B cell (primary cell): Measurements from ENCODE around the gene SERPINB1. TPM values are rescaled to one million over a fixed set of nuclear protein-coding genes. Genes with fewer than 3 reads are reported as not detected.

Experiments used
- ATAC-seq: fragments of 200-7000 bp; cut with Tn5 transposase; one replicate; pipeline ENCODE4 v1.10.0; 2021; ENCODE audit warnings: low read depth, mild to moderate bottlenecking, moderate number of reproducible peaks, moderate library complexity
- CTCF ChIA-PET: fragments of 350-600 bp; sonication (Branson Sonifier 250); formaldehyde crosslinking; loops from one replicate; lab custom pipeline; 2021; ENCODE audit warnings: antibody characterized with exemption, inconsistent platforms; lab: Charles Lee
- POLR2A ChIA-PET: fragments of 350-600 bp; sonication (Branson Sonifier 250); formaldehyde crosslinking; loops from one replicate; lab custom pipeline; 2021; ENCODE audit warnings: antibody characterized with exemption; lab: Charles Lee
- DNase-seq: peaks from one replicate; pipeline ENCODE4 v3.0.0; 2013
- H2AFZ ChIP-seq: 2 replicates; pipeline ENCODE4 v1.6.1; 2012; ENCODE audit warnings: mild to moderate bottlenecking, low read depth, low read length; ENCODE audit not compliant: insufficient read depth, poor library complexity, severe bottlenecking
- H3K27ac ChIP-seq, 2 donors: 1 replicate in 1 of 2; 2 replicates in 1 of 2; pipeline ENCODE4 v1.5.1; 2012 to 2013; ENCODE audit warnings: low read length in 2 of 2, mild to moderate bottlenecking in 2 of 2, moderate library complexity in 1 of 2
- H3K27me3 ChIP-seq, 4 experiments: fragments of 200-600 bp in 1 of 4; sonication (generic) in 1 of 4; replicated peaks in 1 of 4; 1 replicate in 2 of 4; 2 replicates in 2 of 4; pipeline versions ENCODE4 v1.6.1 to v1.7.0; 2013 to 2016; ENCODE audit warnings: low read length in 3 of 4, mild to moderate bottlenecking in 2 of 4, mixed read lengths in 1 of 4, moderate library complexity in 1 of 4; ENCODE audit not compliant: insufficient read depth in 4 of 4, control insufficient read depth in 3 of 4; ENCODE audit errors: control extremely low read depth in 1 of 4
- H3K36me3 ChIP-seq, 2 experiments: replicated peaks in 1 of 2; 1 replicate in 1 of 2; 2 replicates in 1 of 2; pipeline versions ENCODE4 v1.6.1 to v1.7.1; 2013; ENCODE audit warnings: low read length in 1 of 2; ENCODE audit not compliant: insufficient read depth in 2 of 2, control insufficient read depth in 1 of 2; ENCODE audit errors: control extremely low read depth in 1 of 2, extremely low read depth in 1 of 2
- H3K4me1 ChIP-seq, 2 donors: fragments of 200-600 bp in 1 of 2; sonication (generic) in 1 of 2; 1 replicate in 1 of 2; 2 replicates in 1 of 2; pipeline versions ENCODE4 v1.5.1 to v1.6.1; 2013 to 2017; ENCODE audit warnings: low read length in 2 of 2; ENCODE audit not compliant: control insufficient read depth in 2 of 2, insufficient read depth in 2 of 2
- H3K4me2 ChIP-seq: replicated peaks from 2 replicates; pipeline ENCODE3; 2012; ENCODE audit warnings: mild to moderate bottlenecking, low read depth, low read length; ENCODE audit not compliant: poor library complexity, severe bottlenecking
- H3K4me3 ChIP-seq, 5 experiments: fragments of 200-600 bp in 1 of 5; sonication (generic) in 1 of 5; 1 replicate in 3 of 5; 2 replicates in 2 of 5; pipeline versions ENCODE4 v1.5.1 to v1.7.0; 2011 to 2016; ENCODE audit warnings: low read length in 4 of 5, mild to moderate bottlenecking in 4 of 5, low read depth in 2 of 5, control low read depth in 1 of 5, moderate library complexity in 1 of 5; ENCODE audit not compliant: insufficient read depth in 1 of 5; ENCODE audit errors: control extremely low read depth in 1 of 5, extremely low read depth in 1 of 5
- H3K79me2 ChIP-seq: fragments of 200-600 bp; sonication (generic); one replicate; pipeline ENCODE4 v1.6.0; 2016; ENCODE audit warnings: low read length; ENCODE audit not compliant: control insufficient read depth, insufficient read depth
- H3K9ac ChIP-seq: fragments of 200-600 bp; sonication (generic); 2 replicates; pipeline ENCODE4 v1.6.1; 2017; ENCODE audit warnings: mild to moderate bottlenecking, low read length, moderate library complexity
- H3K9me3 ChIP-seq, 3 donors: one replicate each; pipeline versions ENCODE4 v1.6.1 to v1.7.1; 2013; ENCODE audit warnings: low read length in 2 of 3; ENCODE audit not compliant: control insufficient read depth in 2 of 3, insufficient read depth in 1 of 3; ENCODE audit errors: control extremely low read depth in 1 of 3
- H4K20me1 ChIP-seq: 2 replicates; pipeline ENCODE4 v1.6.0; 2012; ENCODE audit warnings: mild to moderate bottlenecking, low read length; ENCODE audit not compliant: insufficient read depth, control insufficient read depth, poor library complexity, severe bottlenecking
- H3K27ac Mint-ChIP-seq: one replicate; pipeline ENCODE4 v1.8.0; 2021; ENCODE audit warnings: mixed read lengths
- H3K27me3 Mint-ChIP-seq: one replicate; pipeline ENCODE4 v1.8.0; 2021; ENCODE audit warnings: mixed read lengths
- H3K4me1 Mint-ChIP-seq: one replicate; pipeline ENCODE4 v1.8.0; 2021; ENCODE audit warnings: mixed read lengths
- H3K4me3 Mint-ChIP-seq: one replicate; pipeline ENCODE4 v1.8.0; 2021; ENCODE audit warnings: mixed read lengths
- H3K9me3 Mint-ChIP-seq: one replicate; pipeline ENCODE4 v1.8.0; 2022; ENCODE audit warnings: mixed read lengths; ENCODE audit not compliant: insufficient read depth
- EZH2 ChIP-seq: IDR thresholded peaks from 2 replicates; pipeline ENCODE4 v1.6.1; 2012; ENCODE audit warnings: borderline replicate concordance, low read depth, mild to moderate bottlenecking, moderate library complexity, low read length; ENCODE audit not compliant: insufficient read depth, poor library complexity, severe bottlenecking
- WGBS: methylation state at CpG from one replicate; pipeline ENCODE4 v1.1.5; 2013; ENCODE audit warnings: missing lambda C conversion rate; ENCODE audit not compliant: insufficient coverage; 5-methylcytosine and 5-hydroxymethylcytosine counted together
- intact Hi-C: fragments of 100-400 bp; cut with micrococcal nuclease; formaldehyde crosslinking; loops from one replicate; pipeline ENCODE4 v1.10.0; 2022
- polyA plus RNA-seq: library from polyadenylated mRNA; depleted of rRNA; stranded (reverse); fragments of >200 nt; gene quantifications from 2 replicates; pipeline ENCODE4 v1.2.3, GENCODE V29; 2012
- total RNA-seq, 2 donors: library from RNA; stranded (reverse); fragments of 120-200 nt in 1 of 2; gene quantifications; 1 replicate in 1 of 2; 2 replicates in 1 of 2; pipeline versions ENCODE4 v1.2.3 to v1.2.4, GENCODE V29; 2013 to 2022
- TF ChIP-seq, protein P1 (sequence below): fragments of 200-600 bp; IDR thresholded peaks from one replicate; pipeline ENCODE4 v1.8.0; 2022; ENCODE audit warnings: antibody characterized with exemption, mild to moderate bottlenecking

SERPINB1 gene
- total and polyA plus RNA-seq, 2 donors (not counting 1 experiment from before 2014, with no cell fraction given), result 23.2 to 52.5 TPM

GRCh38 chr6:2818593-2818992 is 23.1 kb downstream of the SERPINB1 start:
- POLR2A ChIA-PET, result no interaction called here
- DNase-seq (no peak), ATAC-seq (no peak)
- Histone ChIP-seq H3K36me3 (no peaks in the 10 kb centered on the region), H4K20me1 (no peaks in the 10 kb centered on the region), H3K27ac (no peak overlapping the region), H2AFZ (no peak overlapping the region), H3K4me1 (no peaks in the 10 kb centered on the region), H3K79me2 (no peaks in the 10 kb centered on the region), H3K27me3 (no peaks in the 10 kb centered on the region), H3K4me2 (no peak overlapping the region), H3K4me3 (no peak overlapping the region), H3K9me3 (peaks cover 4 to 14% (median 4%) of the 10 kb centered on the region in 3 donors), H3K9ac (no peak overlapping the region)
- TF ChIP-seq, protein P1, sequence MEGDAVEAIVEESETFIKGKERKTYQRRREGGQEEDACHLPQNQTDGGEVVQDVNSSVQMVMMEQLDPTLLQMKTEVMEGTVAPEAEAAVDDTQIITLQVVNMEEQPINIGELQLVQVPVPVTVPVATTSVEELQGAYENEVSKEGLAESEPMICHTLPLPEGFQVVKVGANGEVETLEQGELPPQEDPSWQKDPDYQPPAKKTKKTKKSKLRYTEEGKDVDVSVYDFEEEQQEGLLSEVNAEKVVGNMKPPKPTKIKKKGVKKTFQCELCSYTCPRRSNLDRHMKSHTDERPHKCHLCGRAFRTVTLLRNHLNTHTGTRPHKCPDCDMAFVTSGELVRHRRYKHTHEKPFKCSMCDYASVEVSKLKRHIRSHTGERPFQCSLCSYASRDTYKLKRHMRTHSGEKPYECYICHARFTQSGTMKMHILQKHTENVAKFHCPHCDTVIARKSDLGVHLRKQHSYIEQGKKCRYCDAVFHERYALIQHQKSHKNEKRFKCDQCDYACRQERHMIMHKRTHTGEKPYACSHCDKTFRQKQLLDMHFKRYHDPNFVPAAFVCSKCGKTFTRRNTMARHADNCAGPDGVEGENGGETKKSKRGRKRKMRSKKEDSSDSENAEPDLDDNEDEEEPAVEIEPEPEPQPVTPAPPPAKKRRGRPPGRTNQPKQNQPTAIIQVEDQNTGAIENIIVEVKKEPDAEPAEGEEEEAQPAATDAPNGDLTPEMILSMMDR, result no peak
- no peak for TF ChIP-seq EZH2
- intact Hi-C loops, result no loop called here
- CTCF ChIA-PET, result interaction anchor here (1.5 kb wide), 1 partner anchor 27 kb away, joined by 7 read pairs; no protein-coding TSS in a partner anchor
- Mint-ChIP-seq H3K9me3 (peaks cover 19% of the 10 kb centered on the region), H3K4me3 (no peak overlapping the region), H3K27me3 (peaks cover 7% of the 10 kb centered on the region), H3K27ac (no peak overlapping the region), H3K4me1 (no peaks in the 10 kb centered on the region)
- WGBS, result no CpG with 5 or more reads among the region's 3 CpGs

GRCh38 chr6:2817903-2818443 is 23.7 kb downstream of the SERPINB1 start:
- Histone ChIP-seq H3K4me1 (no peaks in the 10 kb centered on the region), H3K36me3 (no peaks in the 10 kb centered on the region), H2AFZ (no peak overlapping the region), H4K20me1 (no peaks in the 10 kb centered on the region), H3K4me2 (no peak overlapping the region), H3K9ac (no peak overlapping the region), H3K27me3 (no peaks in the 10 kb centered on the region), H3K4me3 (no peak overlapping the region), H3K9me3 (peaks cover 4 to 14% (median 7%) of the 10 kb centered on the region in 3 donors), H3K79me2 (no peaks in the 10 kb centered on the region), H3K27ac (no peak overlapping the region)
- Mint-ChIP-seq H3K27me3 (peaks cover 7% of the 10 kb centered on the region), H3K9me3 (peaks cover 19% of the 10 kb centered on the region), H3K27ac (no peak overlapping the region), H3K4me3 (no peak overlapping the region), H3K4me1 (no peaks in the 10 kb centered on the region)
- ChIA-PET POLR2A (no interaction called here), CTCF (interaction anchor here (1.5 kb wide), 1 partner anchor 27 kb away, joined by 7 read pairs; no protein-coding TSS in a partner anchor)
- ATAC-seq (no peak), DNase-seq (no peak)
- WGBS, result 100% methylated on average over 2 of the region's 4 CpGs
- intact Hi-C loops, result no loop called here
- TF ChIP-seq, protein P1, result no peak
- no peak for TF ChIP-seq EZH2
